ENCODE results near the gene TECPR1.

Gene TECPR1

GRCh38 chr7:98191668-98192431 is 60.2 kb downstream of the TECPR1 start:
- Mint-ChIP-seq H3K27me3 (no peaks in the 10 kb centered on the region), H3K4me3 (no peak overlapping the region), H3K4me1 (ENCODE audit: low read depth) (no peaks in the 10 kb centered on the region), H3K9me3 (no peaks in the 10 kb centered on the region), H3K27ac (no peak overlapping the region), H3K36me3 (ENCODE audit: low read depth) (peaks cover 51% of the 10 kb centered on the region)

GRCh38 chr7:98189559-98189958 is 62.5 kb downstream of the TECPR1 start:
- peaks cover 45% of the 10 kb centered on the region for H3K36me3 Mint-ChIP-seq (ENCODE audit: low read depth)
- H3K9me3 Mint-ChIP-seq, result no peaks in the 10 kb centered on the region
- no peaks in the 10 kb centered on the region for H3K4me1 Mint-ChIP-seq (ENCODE audit: low read depth)
- H3K4me3 Mint-ChIP-seq, result no peak overlapping the region
- no peaks in the 10 kb centered on the region for H3K27me3 Mint-ChIP-seq
- H3K27ac Mint-ChIP-seq, result no peak overlapping the region

GRCh38 chr7:98187138-98187502 is 64.9 kb downstream of the TECPR1 start:
- Mint-ChIP-seq H3K9me3 (no peaks in the 10 kb centered on the region), H3K4me1 (ENCODE audit: low read depth) (no peaks in the 10 kb centered on the region), H3K36me3 (ENCODE audit: low read depth) (peaks cover 28% of the 10 kb centered on the region), H3K27me3 (no peaks in the 10 kb centered on the region), H3K27ac (no peak overlapping the region), H3K4me3 (no peak overlapping the region)

GRCh38 chr7:98186452-98187137 is 65.4 kb downstream of the TECPR1 start:
- Mint-ChIP-seq H3K27ac (no peak overlapping the region), H3K9me3 (no peaks in the 10 kb centered on the region), H3K27me3 (no peaks in the 10 kb centered on the region), H3K4me3 (no peak overlapping the region), H3K4me1 (ENCODE audit: low read depth) (no peaks in the 10 kb centered on the region), H3K36me3 (ENCODE audit: low read depth) (peaks cover 31% of the 10 kb centered on the region)

- Mint-ChIP-seq H3K9me3 (no peaks in the 10 kb centered on the region), H3K36me3 (ENCODE audit: low read depth) (peaks cover 29% of the 10 kb centered on the region), H3K4me3 (no peak overlapping the region), H3K27me3 (no peaks in the 10 kb centered on the region), H3K27ac (no peak overlapping the region), H3K4me1 (ENCODE audit: low read depth) (no peaks in the 10 kb centered on the region)
Measured at GRCh38 chr7:98185101-98185500, 66.9 kb downstream of the TECPR1 start.

- Mint-ChIP-seq H3K4me3 (no peak overlapping the region), H3K36me3 (ENCODE audit: low read depth) (peaks cover 10% of the 10 kb centered on the region), H3K27me3 (no peaks in the 10 kb centered on the region), H3K27ac (no peak overlapping the region), H3K9me3 (no peaks in the 10 kb centered on the region), H3K4me1 (ENCODE audit: low read depth) (no peaks in the 10 kb centered on the region)
Measured at GRCh38 chr7:98180751-98181150, 71.3 kb downstream of the TECPR1 start.

GRCh38 chr7:98178762-98179490 is 73.1 kb downstream of the TECPR1 start:
- Mint-ChIP-seq H3K27ac (no peak overlapping the region), H3K27me3 (no peaks in the 10 kb centered on the region), H3K36me3 (ENCODE audit: low read depth) (peaks cover 14% of the 10 kb centered on the region), H3K4me1 (ENCODE audit: low read depth) (no peaks in the 10 kb centered on the region), H3K9me3 (no peaks in the 10 kb centered on the region), H3K4me3 (no peak overlapping the region)

- Mint-ChIP-seq H3K4me3 (no peak overlapping the region), H3K9me3 (no peaks in the 10 kb centered on the region), H3K36me3 (ENCODE audit: low read depth) (peaks cover 14% of the 10 kb centered on the region), H3K27ac (no peak overlapping the region), H3K27me3 (no peaks in the 10 kb centered on the region), H3K4me1 (ENCODE audit: low read depth) (no peaks in the 10 kb centered on the region)
Measured at GRCh38 chr7:98178321-98178720, 73.7 kb downstream of the TECPR1 start.

GRCh38 chr7:98177553-98177952 is 74.5 kb downstream of the TECPR1 start:
- no peak overlapping the region for H3K4me3 Mint-ChIP-seq
- no peaks in the 10 kb centered on the region for H3K27me3 Mint-ChIP-seq
- no peaks in the 10 kb centered on the region for H3K9me3 Mint-ChIP-seq
- H3K36me3 Mint-ChIP-seq (ENCODE audit: low read depth), result peaks cover 14% of the 10 kb centered on the region
- no peak overlapping the region for H3K27ac Mint-ChIP-seq
- H3K4me1 Mint-ChIP-seq (ENCODE audit: low read depth), result no peaks in the 10 kb centered on the region

GRCh38 chr7:98175260-98175940 is 76.6 kb downstream of the TECPR1 start:
- H3K9me3 Mint-ChIP-seq, result no peaks in the 10 kb centered on the region
- no peaks in the 10 kb centered on the region for H3K4me1 Mint-ChIP-seq (ENCODE audit: low read depth)
- H3K4me3 Mint-ChIP-seq, result no peak overlapping the region
- no peak overlapping the region for H3K27ac Mint-ChIP-seq
- H3K36me3 Mint-ChIP-seq (ENCODE audit: low read depth), result peaks cover 13% of the 10 kb centered on the region
- no peaks in the 10 kb centered on the region for H3K27me3 Mint-ChIP-seq

- H3K27ac Mint-ChIP-seq, result no peak overlapping the region
- no peaks in the 10 kb centered on the region for H3K4me1 Mint-ChIP-seq (ENCODE audit: low read depth)
- no peaks in the 10 kb centered on the region for H3K9me3 Mint-ChIP-seq
- H3K27me3 Mint-ChIP-seq, result no peaks in the 10 kb centered on the region
- no peak overlapping the region for H3K4me3 Mint-ChIP-seq
- H3K36me3 Mint-ChIP-seq (ENCODE audit: low read depth), result peaks cover 13% of the 10 kb centered on the region
Measured at GRCh38 chr7:98174334-98175259, 77.4 kb downstream of the TECPR1 start.

- peaks cover 13% of the 10 kb centered on the region for H3K36me3 Mint-ChIP-seq (ENCODE audit: low read depth)
Measured at GRCh38 chr7:98171449-98171848, 80.6 kb downstream of the TECPR1 start.

GRCh38 chr7:98170966-98171365 is 81.1 kb downstream of the TECPR1 start:
- Mint-ChIP-seq H3K4me1 (ENCODE audit: low read depth) (peaks cover 4% of the 10 kb centered on the region), H3K9me3 (no peaks in the 10 kb centered on the region), H3K27ac (no peak overlapping the region), H3K27me3 (no peaks in the 10 kb centered on the region), H3K4me3 (no peak overlapping the region), H3K36me3 (ENCODE audit: low read depth) (peaks cover 13% of the 10 kb centered on the region)

More at GRCh38 chr7:98171449-98171848, 80.6 kb downstream of the TECPR1 start:
- peaks cover 4% of the 10 kb centered on the region for H3K4me1 Mint-ChIP-seq (ENCODE audit: low read depth)
- H3K27ac Mint-ChIP-seq, result no peak overlapping the region
- no peaks in the 10 kb centered on the region for H3K9me3 Mint-ChIP-seq
- H3K27me3 Mint-ChIP-seq, result no peaks in the 10 kb centered on the region
- no peak overlapping the region for H3K4me3 Mint-ChIP-seq
